HG03108 (cell line): ENCODE data around the gene NKIRAS1.
"Not testable (repeated sequence)": the region's sequence is repeated elsewhere in the genome, so short reads cannot be mapped to it uniquely, and the experiment has no call there.

Experiments
- ATAC-seq: cut with Tn5 transposase; IDR thresholded peaks from one replicate; pipeline ENCODE4 v1.9.1; 2021; ENCODE audit warnings: moderate library complexity; ENCODE audit not compliant: unreplicated experiment

NKIRAS1 gene

GRCh38 chr3:23941440-23941839, 24.6 kb upstream of the NKIRAS1 start:
- no peak for ATAC-seq

- no peak for ATAC-seq
Observed at GRCh38 chr3:23940775-23941174, 24.0 kb upstream of the NKIRAS1 start.

GRCh38 chr3:23938688-23939087, 21.9 kb upstream of the NKIRAS1 start:
- no peak for ATAC-seq

GRCh38 chr3:23937296-23937695, 20.5 kb upstream of the NKIRAS1 start:
- no peak for ATAC-seq

GRCh38 chr3:23934253-23934652, 17.5 kb upstream of the NKIRAS1 start:
- no peak for ATAC-seq

- no peak for ATAC-seq
Observed at GRCh38 chr3:23932571-23932970, 15.8 kb upstream of the NKIRAS1 start.

- ATAC-seq: no peak
Observed at GRCh38 chr3:23931597-23931996, 14.8 kb upstream of the NKIRAS1 start.

- ATAC-seq: no peak
Observed at GRCh38 chr3:23928524-23928923, 11.7 kb upstream of the NKIRAS1 start.

- ATAC-seq: no peak
Observed at GRCh38 chr3:23926736-23927135, 9.9 kb upstream of the NKIRAS1 start.

GRCh38 chr3:23926246-23926645, 9.5 kb upstream of the NKIRAS1 start:
- no peak for ATAC-seq

GRCh38 chr3:23923786-23924185, 7.0 kb upstream of the NKIRAS1 start:
- no peak for ATAC-seq

- ATAC-seq: no peak
Observed at GRCh38 chr3:23921052-23921511, 4.3 kb upstream of the NKIRAS1 start.

GRCh38 chr3:23920151-23920655, 3.4 kb upstream of the NKIRAS1 start:
- ATAC-seq: no peak

GRCh38 chr3:23919628-23920027, 2.8 kb upstream of the NKIRAS1 start:
- ATAC-seq: no peak

GRCh38 chr3:23918331-23918730, 1.5 kb upstream of the NKIRAS1 start:
- ATAC-seq: not testable (repeated sequence)

GRCh38 chr3:23917679-23918303, 1.0 kb upstream of the NKIRAS1 start:
- not testable (repeated sequence) for ATAC-seq

- peak; percentile 36 for ATAC-seq
Observed at GRCh38 chr3:23916152-23916885, 471 bp downstream of the NKIRAS1 start.

GRCh38 chr3:23915537-23916108, 1.2 kb downstream of the NKIRAS1 start:
- ATAC-seq: no peak

- no peak for ATAC-seq
Observed at GRCh38 chr3:23913873-23914743, 2.7 kb downstream of the NKIRAS1 start.

- no peak for ATAC-seq
Observed at GRCh38 chr3:23913182-23913581, 3.6 kb downstream of the NKIRAS1 start.

- not testable (repeated sequence) for ATAC-seq
Observed at GRCh38 chr3:23912335-23912734, 4.5 kb downstream of the NKIRAS1 start.
